B cell (primary cell): ENCODE data around the gene CCDC183.

Experiments used
- EZH2 ChIP-seq: IDR thresholded peaks from 2 replicates; pipeline ENCODE4 v1.6.1; 2012; ENCODE audit warnings: borderline replicate concordance, low read depth, mild to moderate bottlenecking, moderate library complexity, low read length; ENCODE audit not compliant: insufficient read depth, poor library complexity, severe bottlenecking
- TF ChIP-seq, protein P1 (sequence below): fragments of 200-600 bp; IDR thresholded peaks from one replicate; pipeline ENCODE4 v1.8.0; 2022; ENCODE audit warnings: antibody characterized with exemption, mild to moderate bottlenecking

DNA sequence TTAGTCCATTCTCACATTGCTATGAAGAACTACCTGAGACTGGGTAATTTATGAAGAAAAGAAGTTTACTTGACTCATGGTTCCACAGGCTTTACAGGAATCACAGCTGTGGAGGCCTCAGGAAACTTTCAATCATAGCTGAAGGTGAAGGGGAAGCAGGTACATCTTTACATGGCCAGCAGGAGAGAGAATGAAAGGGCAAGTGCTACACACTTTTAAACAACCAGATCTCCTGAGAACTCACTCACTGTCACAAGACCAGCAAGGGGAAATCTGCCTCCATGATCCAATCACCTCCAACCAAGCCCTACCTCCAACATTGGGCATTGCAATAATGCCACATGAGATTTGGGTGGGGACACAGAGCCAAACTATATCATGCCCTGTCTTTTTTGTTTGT is 44.3 kb upstream of the CCDC183 start:
- TF ChIP-seq, protein P1, sequence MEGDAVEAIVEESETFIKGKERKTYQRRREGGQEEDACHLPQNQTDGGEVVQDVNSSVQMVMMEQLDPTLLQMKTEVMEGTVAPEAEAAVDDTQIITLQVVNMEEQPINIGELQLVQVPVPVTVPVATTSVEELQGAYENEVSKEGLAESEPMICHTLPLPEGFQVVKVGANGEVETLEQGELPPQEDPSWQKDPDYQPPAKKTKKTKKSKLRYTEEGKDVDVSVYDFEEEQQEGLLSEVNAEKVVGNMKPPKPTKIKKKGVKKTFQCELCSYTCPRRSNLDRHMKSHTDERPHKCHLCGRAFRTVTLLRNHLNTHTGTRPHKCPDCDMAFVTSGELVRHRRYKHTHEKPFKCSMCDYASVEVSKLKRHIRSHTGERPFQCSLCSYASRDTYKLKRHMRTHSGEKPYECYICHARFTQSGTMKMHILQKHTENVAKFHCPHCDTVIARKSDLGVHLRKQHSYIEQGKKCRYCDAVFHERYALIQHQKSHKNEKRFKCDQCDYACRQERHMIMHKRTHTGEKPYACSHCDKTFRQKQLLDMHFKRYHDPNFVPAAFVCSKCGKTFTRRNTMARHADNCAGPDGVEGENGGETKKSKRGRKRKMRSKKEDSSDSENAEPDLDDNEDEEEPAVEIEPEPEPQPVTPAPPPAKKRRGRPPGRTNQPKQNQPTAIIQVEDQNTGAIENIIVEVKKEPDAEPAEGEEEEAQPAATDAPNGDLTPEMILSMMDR: no peak
- TF ChIP-seq EZH2: no peak
